Left renal cortex interstitium (tissue), 4 donors: ENCODE results near the gene TNFRSF8. TPM values are rescaled to one million over a fixed set of nuclear protein-coding genes. Genes with fewer than 3 reads are reported as not detected.

ENCODE experiments used
- DNase-seq, 4 donors: peaks; one replicate each; pipeline ENCODE4 v3.0.0-alpha.2; 2013; ENCODE audit warnings: low read depth in 4 of 4, low spot score in 2 of 4, missing footprints in 1 of 4
- polyA plus RNA-seq, 4 donors: library from polyadenylated mRNA; unstranded; fragments of 120-200 nt; gene quantifications; one replicate each; pipeline ENCODE4 v1.2.1, GENCODE V29; 2013; ENCODE audit not compliant: insufficient read length in 4 of 4

The TNFRSF8 gene
- polyA plus RNA-seq, 4 donors = 0.28 to 0.92 (median 0.66) TPM

DNA sequence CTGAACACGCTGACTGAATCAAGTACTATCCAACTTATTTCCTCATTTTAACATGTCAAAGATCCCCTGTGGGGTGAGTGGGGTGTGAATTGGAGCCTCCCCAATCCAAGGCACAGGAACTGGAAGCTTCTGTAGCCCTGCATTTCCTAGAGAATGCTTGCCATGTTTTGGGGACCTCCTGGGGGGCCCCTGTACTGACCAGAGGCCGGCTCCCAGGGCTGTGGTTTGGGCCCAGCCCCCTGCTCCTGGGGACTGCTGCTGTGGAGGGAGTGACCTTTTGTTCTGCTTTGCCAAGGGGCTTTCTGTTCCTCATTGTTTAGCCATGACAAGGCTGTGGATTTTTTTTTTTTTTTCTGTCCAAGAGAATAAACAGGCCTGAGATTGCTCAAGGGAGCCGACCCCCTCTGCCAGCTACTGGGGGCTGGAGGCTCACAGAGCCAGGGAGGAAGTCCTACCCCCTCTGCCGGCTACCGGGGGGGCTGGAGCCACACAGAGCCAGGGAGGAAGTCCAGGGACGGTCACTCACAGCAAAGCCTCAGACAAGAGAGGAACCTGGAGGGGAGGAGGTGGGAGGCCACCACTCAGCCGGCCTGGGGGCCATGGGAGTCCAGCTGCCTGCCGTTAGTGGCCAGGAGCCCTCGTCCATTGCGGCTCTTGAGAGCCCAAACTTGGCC, 121.0 kb downstream of the TNFRSF8 start:
- peak in 1 of 4 donors; percentile 38 for DNase-seq

DNA sequence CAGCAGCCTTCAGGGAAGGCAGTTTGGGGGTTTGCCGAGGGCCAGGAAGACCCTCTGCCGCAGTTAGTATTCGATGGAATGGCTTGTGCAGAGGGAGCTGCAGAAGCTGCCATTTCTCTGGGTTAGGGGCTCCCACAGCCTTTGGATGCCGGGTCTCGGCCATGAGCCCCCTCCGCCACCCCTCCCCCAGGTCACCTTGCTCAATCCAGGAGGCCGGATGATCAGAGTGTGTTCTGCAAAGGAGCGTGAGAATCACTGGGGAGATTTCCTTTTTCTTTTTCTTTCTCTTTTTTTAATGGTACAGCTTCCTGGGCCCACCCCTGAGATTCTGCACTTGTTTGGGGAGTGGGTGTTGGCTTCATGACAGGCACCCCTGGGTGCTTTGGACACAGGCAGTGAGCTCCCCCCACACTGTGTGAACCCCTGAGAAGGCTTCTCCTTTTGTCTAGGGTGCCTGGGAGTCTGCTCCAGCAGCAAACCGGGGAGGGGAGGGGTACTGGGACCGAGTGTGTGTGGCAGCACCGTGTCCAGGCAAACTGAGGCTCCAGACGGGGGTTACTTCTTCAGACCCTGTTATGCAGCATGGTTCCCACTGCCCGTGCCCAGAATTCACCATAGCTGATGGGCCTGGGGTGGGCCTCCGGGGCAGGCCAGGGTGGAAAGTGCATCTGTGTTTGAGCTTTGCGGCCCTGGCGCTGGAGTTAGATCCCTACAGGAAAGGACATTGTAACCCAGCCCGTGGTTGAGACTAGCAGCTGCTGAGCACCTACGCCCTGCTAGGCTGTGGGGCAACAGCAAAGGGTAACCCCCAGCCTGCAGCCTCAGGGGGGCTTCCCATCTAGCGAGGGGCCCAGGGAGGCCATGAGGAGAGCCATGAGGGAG, 122.2 kb downstream of the TNFRSF8 start:
- no peak for DNase-seq

DNA sequence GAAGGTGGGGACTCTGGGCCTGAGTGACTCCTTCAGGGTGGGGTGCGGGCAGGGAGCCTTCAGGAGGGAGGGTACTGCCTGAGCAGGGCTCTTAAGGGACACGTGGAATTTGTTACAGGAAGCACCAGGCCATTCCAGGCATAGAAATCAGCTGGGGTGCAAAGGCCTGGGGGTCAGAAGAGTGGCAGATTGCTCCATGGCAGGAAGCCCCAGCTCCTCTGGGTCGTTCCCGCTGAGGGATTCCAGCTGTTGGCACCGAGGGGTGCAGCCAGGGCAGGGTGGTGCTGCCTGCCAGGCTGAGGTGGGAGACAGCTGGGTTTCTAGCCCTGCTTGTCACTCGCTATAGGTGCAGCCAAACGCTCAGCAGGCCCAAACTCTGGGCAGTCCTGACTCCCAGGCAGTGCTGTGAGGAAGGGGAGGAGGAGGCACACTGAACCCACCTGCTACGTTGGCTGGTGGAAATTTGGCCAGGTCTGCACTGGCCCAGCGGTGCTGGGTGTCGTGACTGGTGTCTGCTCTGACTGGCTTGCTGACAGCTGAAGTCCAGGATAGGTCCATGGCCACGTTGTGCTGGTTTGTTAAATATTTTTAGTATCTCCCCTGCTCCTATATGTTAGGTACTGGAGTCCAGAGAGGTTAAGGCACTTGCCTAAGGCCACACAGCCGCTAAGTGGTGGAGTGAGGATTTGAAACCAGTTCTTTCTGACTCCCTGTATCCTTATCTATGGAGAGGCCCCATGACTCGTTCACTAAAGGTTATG, 123.0 kb downstream of the TNFRSF8 start:
- no peak for DNase-seq

DNA sequence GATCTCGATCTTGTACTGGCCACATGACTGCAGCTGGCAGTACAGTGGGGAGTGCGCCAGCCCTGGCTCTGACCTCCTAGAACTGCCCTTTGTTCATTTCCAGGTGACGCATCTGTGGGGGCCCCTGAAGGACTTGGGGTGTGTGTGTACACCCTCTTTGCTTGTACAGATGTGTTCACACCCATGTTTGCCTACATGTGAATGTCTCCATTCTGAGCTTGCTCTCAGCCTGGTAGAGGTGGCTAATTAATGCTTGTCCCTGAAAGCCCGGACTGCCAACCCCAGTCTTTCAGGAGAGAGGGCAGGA, 123.5 kb downstream of the TNFRSF8 start:
- no peak for DNase-seq

DNA sequence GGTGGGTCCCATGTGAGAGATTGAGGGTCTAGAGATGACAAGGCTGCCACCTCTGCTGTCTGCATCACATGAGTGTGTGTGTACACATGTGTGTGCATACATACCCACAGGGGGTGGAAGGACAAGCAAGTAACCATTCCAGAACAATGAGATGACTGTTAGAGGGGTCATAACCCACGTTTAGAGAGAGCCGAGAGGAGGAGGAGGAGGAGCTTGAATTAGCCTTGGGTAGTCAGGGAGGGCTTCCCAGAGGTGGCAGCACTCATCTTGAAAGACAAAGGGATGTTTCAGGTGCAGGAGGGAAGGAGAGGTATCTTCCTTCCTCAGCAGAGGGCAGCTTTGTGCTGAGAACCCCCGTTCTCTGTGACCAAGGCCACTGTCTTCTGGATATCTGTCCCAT, 125.0 kb downstream of the TNFRSF8 start:
- DNase-seq = no peak

DNA sequence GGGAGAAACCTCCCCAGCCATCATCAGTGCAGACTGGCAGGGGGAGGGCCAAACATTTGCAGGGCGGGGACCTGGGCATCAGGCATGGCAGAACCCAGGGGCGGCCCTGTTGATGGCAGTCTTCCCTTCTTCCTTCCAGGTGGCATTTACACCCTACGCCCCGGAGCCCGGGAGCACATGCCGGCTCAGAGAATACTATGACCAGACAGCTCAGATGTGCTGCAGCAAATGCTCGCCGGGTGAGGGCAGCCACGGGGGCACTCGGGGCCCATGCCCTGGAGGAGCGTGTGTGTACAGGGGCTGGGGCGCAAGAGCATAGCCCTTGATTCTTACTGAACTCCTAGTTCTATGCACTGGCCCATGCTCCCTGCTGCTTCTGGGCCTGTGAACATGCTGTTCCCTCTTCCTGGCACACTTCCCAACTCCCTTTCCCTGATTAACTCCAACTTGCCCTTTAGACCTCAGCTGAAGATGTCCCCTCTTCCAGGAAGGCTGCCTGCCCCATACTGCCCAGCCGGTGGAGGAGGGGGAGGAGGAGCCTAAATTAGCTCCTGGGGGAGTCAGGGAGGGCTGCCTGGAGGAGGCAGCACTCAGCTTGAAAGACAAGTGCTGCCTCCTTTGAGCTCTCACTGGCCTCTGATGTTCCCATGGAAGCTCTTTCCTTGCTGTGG, 125.7 kb downstream of the TNFRSF8 start:
- no peak for DNase-seq

DNA sequence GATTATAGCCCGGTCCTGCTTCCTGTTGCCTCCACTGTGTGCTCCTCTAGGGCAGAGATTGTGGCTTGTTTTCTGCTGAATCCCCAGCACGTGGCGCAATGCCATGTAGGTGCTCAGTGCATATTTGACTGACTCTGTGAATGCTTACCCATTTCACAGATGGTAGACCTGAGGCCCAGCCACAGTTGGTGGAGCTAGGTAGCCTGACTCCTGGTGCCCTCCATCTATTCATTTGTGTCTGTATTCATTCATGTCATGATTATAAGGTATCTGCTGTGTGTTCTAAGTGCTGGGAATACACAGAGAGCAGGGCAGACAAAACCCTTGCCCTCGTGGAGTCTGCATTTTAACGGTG, 126.2 kb downstream of the TNFRSF8 start:
- DNase-seq = no peak

DNA sequence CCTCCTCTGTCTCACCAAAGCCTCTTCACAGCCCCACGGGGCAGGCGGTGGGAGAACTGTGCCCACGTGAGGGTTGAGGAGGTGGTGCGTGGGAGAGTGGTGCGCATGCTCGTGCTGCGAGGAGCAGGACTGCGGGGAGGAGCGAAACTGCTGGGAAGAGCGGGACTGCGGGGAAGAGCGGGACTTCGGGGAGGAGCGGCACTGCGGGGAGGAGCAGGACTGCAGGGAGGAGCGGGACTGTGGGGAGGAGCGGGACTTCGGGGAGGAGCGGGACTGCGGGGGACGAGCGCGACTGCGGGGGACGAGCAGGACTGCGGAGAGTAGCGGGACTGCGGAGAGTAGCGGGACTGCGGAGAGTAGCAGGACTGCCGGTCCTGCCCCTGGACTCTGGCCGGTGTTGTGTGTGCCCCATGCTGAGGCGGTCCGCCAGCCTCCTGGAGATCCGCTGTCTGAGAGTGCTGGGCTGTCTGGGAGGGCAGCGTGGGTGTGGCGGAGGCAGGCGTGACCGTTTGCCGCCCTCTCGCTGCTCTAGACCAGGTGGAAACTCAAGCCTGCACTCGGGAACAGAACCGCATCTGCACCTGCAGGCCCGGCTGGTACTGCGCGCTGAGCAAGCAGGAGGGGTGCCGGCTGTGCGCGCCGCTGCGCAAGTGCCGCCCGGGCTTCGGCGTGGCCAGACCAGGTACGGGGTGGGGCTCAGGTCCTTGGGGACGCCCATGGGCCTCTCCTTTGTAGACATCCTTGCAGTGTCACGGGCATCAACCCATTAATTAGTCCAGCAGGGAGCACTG, 128.3 kb downstream of the TNFRSF8 start:
- no peak for DNase-seq

Other genes with a start within 250 kb of the TNFRSF8 start
- 1 to 10 TPM in 1 of 4 donors, under 1 TPM in 1, not detected in 2; 0.74 to 1.2 TPM for gene NPPA, start 215.5 kb upstream of the TNFRSF8 start, polyA plus RNA-seq
- gene NPPB, start 204.4 kb upstream of the TNFRSF8 start, polyA plus RNA-seq = not detected
- gene KIAA2013, start 136.9 kb upstream of the TNFRSF8 start, polyA plus RNA-seq = 10 to 100 TPM; 37.8 to 51.7 (median 45.8) TPM
- gene PLOD1, start 128.6 kb upstream of the TNFRSF8 start, polyA plus RNA-seq = 100 to 1,000 TPM in 2 of 4 donors, 10 to 100 TPM in 2; 85.2 to 118 (median 99.9) TPM
- gene MFN2, start 82.9 kb upstream of the TNFRSF8 start, polyA plus RNA-seq = 10 to 100 TPM; 61.6 to 70.2 (median 65.5) TPM
- 10 to 100 TPM; 20.9 to 37.9 (median 31.9) TPM for gene MIIP, start 43.8 kb upstream of the TNFRSF8 start, polyA plus RNA-seq
- gene TNFRSF1B, start 103.7 kb downstream of the TNFRSF8 start, polyA plus RNA-seq = 1 to 10 TPM; 5.9 to 7.7 (median 6.7) TPM
- 10 to 100 TPM; 21.8 to 32.3 (median 27.6) TPM for gene VPS13D, start 166.7 kb downstream of the TNFRSF8 start, polyA plus RNA-seq